GM21737 (cell line): ENCODE measurements around the gene ANAPC2.

Experiments
- ATAC-seq: cut with Tn5 transposase; IDR thresholded peaks from one replicate; pipeline ENCODE4 v1.9.1; 2021; ENCODE audit warnings: mild to moderate bottlenecking, moderate library complexity; ENCODE audit not compliant: unreplicated experiment

ANAPC2 gene

GRCh38 chr9:137216188-137216965 lies 28.0 kb upstream of the ANAPC2 start:
- no peak for ATAC-seq

- ATAC-seq, result no peak
Measured at GRCh38 chr9:137215196-137215986, 27.0 kb upstream of the ANAPC2 start.

- no peak for ATAC-seq
Measured at GRCh38 chr9:137214620-137215019, 26.3 kb upstream of the ANAPC2 start.

- ATAC-seq, result no peak
Measured at GRCh38 chr9:137213160-137214060, 25.1 kb upstream of the ANAPC2 start.

- ATAC-seq, result no peak
Measured at GRCh38 chr9:137212520-137212919, 24.2 kb upstream of the ANAPC2 start.

GRCh38 chr9:137211532-137211931 lies 23.2 kb upstream of the ANAPC2 start:
- no peak for ATAC-seq

- no peak for ATAC-seq
Measured at GRCh38 chr9:137206602-137207001, 18.2 kb upstream of the ANAPC2 start.

GRCh38 chr9:137205126-137206069 lies 17.0 kb upstream of the ANAPC2 start, which contains the start of the genes NDOR1 and TMEM203:
TSS of gene NDOR1 (plus strand) at chr9:137205700. CDS start at chr9:137205778, 78 bp downstream.
TSS of gene TMEM203 (minus strand) at chr9:137205648. CDS start at chr9:137205414, 234 bp downstream.
- peak; percentile 42 for ATAC-seq

- no peak for ATAC-seq
Measured at GRCh38 chr9:137204731-137205125, 16.4 kb upstream of the ANAPC2 start.

- ATAC-seq, result no peak
Measured at GRCh38 chr9:137202966-137203365, 14.6 kb upstream of the ANAPC2 start.

GRCh38 chr9:137201205-137201868 lies 13.0 kb upstream of the ANAPC2 start:
- ATAC-seq, result no peak

GRCh38 chr9:137200311-137201204 lies 12.2 kb upstream of the ANAPC2 start, which contains the start of gene TPRN:
TSS of gene TPRN (minus strand) at chr9:137200741. CDS start at chr9:137200711, 30 bp downstream.
- peak; percentile 82 for ATAC-seq

- no peak for ATAC-seq
Measured at GRCh38 chr9:137199411-137200121, 11.2 kb upstream of the ANAPC2 start.

- ATAC-seq, result no peak
Measured at GRCh38 chr9:137198902-137199283, 10.5 kb upstream of the ANAPC2 start.

GRCh38 chr9:137198051-137198901 lies 9.9 kb upstream of the ANAPC2 start:
- ATAC-seq, result no peak

- ATAC-seq, result no peak
Measured at GRCh38 chr9:137195525-137196220, 7.3 kb upstream of the ANAPC2 start.
